Breast epithelium (tissue), 3 donors: ENCODE measurements around the gene PRKG1.

Source experiments
- CTCF ChIP-seq, 3 donors: fragments of 450-650 bp; IDR thresholded peaks; one replicate each; pipeline ENCODE4 v1.5.1; 2016 to 2017; ENCODE audit warnings: antibody characterized with exemption in 3 of 3, mild to moderate bottlenecking in 3 of 3, moderate library complexity in 3 of 3
- POLR2A ChIP-seq: fragments of 450-650 bp; IDR thresholded peaks from one replicate; pipeline ENCODE4 v1.6.1; 2016; ENCODE audit warnings: antibody characterized with exemption, mild to moderate bottlenecking, moderate library complexity
- POLR2AphosphoS5 ChIP-seq, 3 donors: sonication (generic); formaldehyde crosslinking; IDR thresholded peaks; one replicate each; pipeline ENCODE4 v1.6.1; 2017; ENCODE audit warnings: antibody characterized with exemption in 3 of 3

DNA sequence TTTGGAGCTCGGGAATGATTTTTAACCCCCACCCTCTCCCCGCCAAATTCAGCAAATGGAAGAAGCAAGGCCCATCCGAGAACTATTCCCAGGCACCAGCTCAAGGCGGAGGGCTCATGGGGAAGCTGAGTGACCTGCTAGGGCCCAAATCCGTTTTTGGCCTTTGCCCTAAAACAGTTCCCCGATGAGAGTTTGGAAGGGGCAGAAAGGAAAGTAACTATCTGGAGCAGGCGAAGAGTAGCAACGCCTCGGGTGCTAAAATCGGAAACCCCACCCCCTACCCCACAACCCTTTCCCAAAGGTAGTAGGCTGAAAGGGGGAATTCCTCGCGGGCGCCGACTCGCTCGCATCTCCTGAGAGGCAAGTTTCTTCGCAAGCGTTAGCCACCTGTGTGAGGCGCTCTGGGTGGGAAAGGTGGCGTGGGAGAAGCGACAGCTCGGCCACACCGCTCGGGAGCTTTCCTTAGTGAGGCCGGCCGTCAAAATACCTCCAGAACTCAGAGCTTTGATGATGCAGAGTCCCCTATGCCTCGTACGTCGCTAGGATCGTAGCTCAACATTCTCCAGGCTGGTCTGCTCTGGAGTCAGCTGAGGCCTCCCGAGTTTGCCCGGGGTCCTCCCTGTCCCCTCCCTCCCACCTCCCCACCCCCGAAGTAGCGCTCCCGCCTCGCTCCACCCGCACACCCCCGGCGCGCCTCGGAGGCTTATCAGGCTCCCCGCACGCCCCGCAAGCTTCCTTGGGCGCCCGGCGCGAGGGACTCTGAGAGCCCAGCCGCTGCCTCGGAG, 642 bp upstream of the PRKG1 start:
- TF ChIP-seq CTCF (IDR thresholded peaks at IDR 0.05), result no peak
- no peak for TF ChIP-seq POLR2A
- no peak for TF ChIP-seq POLR2AphosphoS5 (IDR thresholded peaks at IDR 0.05)
